A549 (cell line): ENCODE measurements around the gene SH3PXD2A. TPM values are rescaled to one million over a fixed set of nuclear protein-coding genes. Genes with fewer than 3 reads are reported as not detected.

Source experiments
- ATAC-seq, 2 experiments: fragments of 200-7000 bp in 1 of 2; fragments of >200 bp in 1 of 2; cut with Nextera tagmentation in 1 of 2; cut with Tn5 transposase in 1 of 2; 3 replicates each; pipeline versions ENCODE4 v1.8.0 to v1.9.1; 2018 to 2020; ENCODE audit warnings: mild to moderate bottlenecking in 1 of 2, moderate library complexity in 1 of 2
- CTCF ChIA-PET: fragments of 300-600 bp; sonication (Branson Sonifier 250); formaldehyde crosslinking; extraction: SDS; loops from one replicate; lab custom pipeline; 2021; ENCODE audit warnings: antibody characterized with exemption, inconsistent platforms; lab: Yijun Ruan, JAX
- POLR2A ChIA-PET: fragments of 350-600 bp; formaldehyde crosslinking; extraction: SDS; loops from one replicate; lab custom pipeline; 2021; ENCODE audit warnings: antibody characterized with exemption, inconsistent platforms; lab: Yijun Ruan, JAX
- DNase-seq, 2 experiments: peaks; one replicate each; pipeline versions ENCODE4 v3.0.0 to v3.0.0-alpha.2; 2011 to 2016; ENCODE audit warnings: low read depth in 1 of 2, low spot score in 1 of 2
- FAIRE-seq: peaks from 2 replicates; lab custom pipeline; 2011; peaks lifted over from hg19 to GRCh38; lab: Jason Lieb, UNC
- H3K27ac ChIP-seq, 2 experiments: fragments of >200 bp; sonication (Bioruptor Twin); formaldehyde crosslinking; 3 replicates each; pipeline ENCODE4 v1.5.1; 2016 to 2017
- H3K4me1 ChIP-seq: fragments of >200 bp; sonication (Bioruptor Twin); formaldehyde crosslinking; 3 replicates; pipeline ENCODE4 v1.6.1; 2016
- H3K4me2 ChIP-seq: fragments of >200 bp; sonication (Bioruptor Twin); formaldehyde crosslinking; 3 replicates; pipeline ENCODE4 v1.6.1; 2016
- H3K4me3 ChIP-seq: fragments of >200 bp; sonication (Bioruptor Twin); formaldehyde crosslinking; 3 replicates; pipeline ENCODE4 v1.5.1; 2016
- H3K9me3 ChIP-seq: fragments of >200 bp; sonication (Bioruptor Twin); formaldehyde crosslinking; 3 replicates; pipeline ENCODE4 v1.6.1; 2016
- CBX8 ChIP-seq: fragments of 200-600 bp; sonication (generic); IDR thresholded peaks from 2 replicates; pipeline ENCODE4 v1.6.1; 2016
- CHD4 ChIP-seq: fragments of 200-600 bp; sonication (generic); IDR thresholded peaks from 2 replicates; pipeline ENCODE4 v1.6.1; 2016; ENCODE audit warnings: antibody characterized with exemption, mild to moderate bottlenecking, borderline replicate concordance
- EHMT2 ChIP-seq: fragments of 200-600 bp; sonication (generic); IDR thresholded peaks from 2 replicates; pipeline ENCODE4 v1.6.1; 2016; ENCODE audit warnings: antibody characterized with exemption, low read depth, mild to moderate bottlenecking, moderate library complexity
- EP300 ChIP-seq, 2 experiments: fragments of >200 bp; sonication (Bioruptor Twin); formaldehyde crosslinking; IDR thresholded peaks; 2 replicates in 1 of 2; 3 replicates in 1 of 2; pipeline ENCODE4 v1.6.1; 2016 to 2017
- GATA3 ChIP-seq: IDR thresholded peaks from 2 replicates; pipeline ENCODE4 v1.6.1; 2012; ENCODE audit warnings: borderline replicate concordance
- HEYL ChIP-seq: fragments of 250-450 bp; sonication (Bioruptor Pico); IDR thresholded peaks from 2 replicates; pipeline ENCODE4 v1.8.0; 2021; ENCODE audit warnings: mild to moderate bottlenecking, moderate library complexity
- JUN ChIP-seq, 2 experiments: fragments of >200 bp; sonication (Bioruptor Twin); formaldehyde crosslinking; IDR thresholded peaks; 2 replicates in 1 of 2; 3 replicates in 1 of 2; pipeline ENCODE4 v1.6.1; 2016 to 2017
- MYC ChIP-seq: IDR thresholded peaks from 2 replicates; pipeline ENCODE4 v1.6.1; 2012; ENCODE audit warnings: mild to moderate bottlenecking, inconsistent platforms, low read length, improper control_type of control experiment, borderline replicate concordance
- PHF8 ChIP-seq: fragments of 200-600 bp; sonication (generic); IDR thresholded peaks from 2 replicates; pipeline ENCODE4 v1.6.1; 2016; ENCODE audit warnings: low read depth, mild to moderate bottlenecking, antibody characterized with exemption, moderate library complexity, borderline replicate concordance
- SMC3 ChIP-seq: fragments of >200 bp; sonication (Bioruptor Twin); formaldehyde crosslinking; IDR thresholded peaks from 3 replicates; pipeline ENCODE4 v1.6.1; 2018; ENCODE audit warnings: inconsistent platforms
- SREBF2 ChIP-seq: fragments of 450-650 bp; IDR thresholded peaks from 2 replicates; pipeline ENCODE4 v1.6.1; 2014; ENCODE audit warnings: mild to moderate bottlenecking, moderate library complexity
- ZC3H11A ChIP-seq: fragments of 450-650 bp; IDR thresholded peaks from 2 replicates; pipeline ENCODE4 v1.6.1; 2014; ENCODE audit warnings: antibody characterized with exemption, mild to moderate bottlenecking
- ZFP36 ChIP-seq: fragments of 450-650 bp; IDR thresholded peaks from 2 replicates; pipeline ENCODE4 v1.6.1; 2014; ENCODE audit warnings: borderline replicate concordance; ENCODE audit not compliant: partially characterized antibody
- ZNF302 ChIP-seq: fragments of 250-450 bp; sonication (Bioruptor Pico); IDR thresholded peaks from 2 replicates; pipeline ENCODE4 v1.9.0; 2021; ENCODE audit warnings: inconsistent platforms, mild to moderate bottlenecking, moderate library complexity
- ZSCAN20 ChIP-seq: fragments of 250-450 bp; sonication (Bioruptor Pico); IDR thresholded peaks from 2 replicates; pipeline ENCODE4 v1.8.0; 2022; ENCODE audit warnings: mild to moderate bottlenecking, moderate library complexity
- WGBS: methylation state at CpG from one replicate; pipeline ENCODE4 v1.1.6; 2017; ENCODE audit errors: missing lambda C conversion rate; 5-methylcytosine and 5-hydroxymethylcytosine counted together
- polyA plus RNA-seq, 4 experiments: library from polyadenylated mRNA; depleted of rRNA in 3 of 4; stranded (reverse); fragments of >200 nt; fragmentation: RNase III in 1 of 4; extraction: RNeasy Plus Mini Kit Qiagen cat#74134 plus additional on column Dnase treatment in 1 of 4; gene quantifications; 2 replicates in 3 of 4; 3 replicates in 1 of 4; pipeline ENCODE4 v1.2.3, GENCODE V29; 2011 to 2017
- TF ChIP-seq, protein P1 (sequence below): IDR thresholded peaks from 2 replicates; pipeline ENCODE4 v1.6.1; 2012; ENCODE audit warnings: low read depth, borderline replicate concordance
- TF ChIP-seq, protein P2 (sequence below): fragments of 250-450 bp; sonication (Bioruptor Pico); IDR thresholded peaks from 2 replicates; pipeline ENCODE4 v1.5.0; 2020; ENCODE audit warnings: low read depth, mild to moderate bottlenecking, moderate library complexity
- TF ChIP-seq, protein P3 (sequence below): IDR thresholded peaks from 2 replicates; pipeline ENCODE4 v1.6.1; 2012
- TF ChIP-seq, protein P4 (sequence below): fragments of 450-650 bp; IDR thresholded peaks from 2 replicates; pipeline ENCODE4 v1.6.1; 2014; ENCODE audit warnings: antibody characterized with exemption
- TF ChIP-seq, protein P5 (sequence below): fragments of >200 bp; sonication (Bioruptor Twin); formaldehyde crosslinking; IDR thresholded peaks from 2 replicates; pipeline ENCODE4 v1.6.1; 2016

Gene SH3PXD2A
- polyA plus RNA-seq, 2 of the 4 experiments (the other 2 are of a cell fraction) = 2.4 to 3.9 TPM

DNA sequence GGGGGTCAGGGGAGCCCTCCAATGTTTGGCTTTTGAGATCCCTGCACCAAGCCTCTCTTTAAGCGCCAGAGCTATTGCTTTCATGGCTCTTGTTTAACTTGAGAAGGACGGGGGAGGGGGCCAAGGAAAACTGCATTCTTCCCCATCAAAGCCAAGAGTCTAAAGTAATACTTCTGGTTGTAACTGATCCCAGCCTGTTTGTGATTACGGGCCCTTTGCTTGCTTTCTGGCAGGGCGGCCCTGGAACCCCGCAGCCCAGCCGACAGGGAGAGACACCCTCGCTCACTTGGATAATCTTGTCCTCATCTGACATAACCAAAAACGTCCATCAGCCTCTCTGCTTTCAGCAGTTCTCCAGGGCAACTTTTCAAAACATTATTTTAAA, 207.1 kb downstream of the SH3PXD2A start:
- FAIRE-seq = no peak
- H3K9me3 ChIP-seq = no peaks in the 10 kb centered on the region
- CTCF ChIA-PET = interaction anchor here (4.5 kb wide), 1 partner anchor 38 kb away, joined by 21 read pairs; no protein-coding TSS in a partner anchor
- 70% methylated on average over 8 of the region's 8 CpGs for WGBS
- H3K4me2 ChIP-seq = no peak overlapping the region
- no peak overlapping the region for H3K27ac ChIP-seq
- POLR2A ChIA-PET = no interaction called here
- DNase-seq = no peak
- H3K4me1 ChIP-seq = no peaks in the 10 kb centered on the region
- TF ChIP-seq ZFP36 (no peak), GATA3 (no peak), ZC3H11A (no peak), MYC (no peak), PHF8 (no peak), ZNF302 (CRISPR knock-in tag) (no peak), EP300 (IDR thresholded peaks at IDR 0.05) (no peak), SREBF2 (no peak), CHD4 (no peak), JUN (IDR thresholded peaks at IDR 0.05) (no peak), CBX8 (no peak)
- TF ChIP-seq, protein P1, sequence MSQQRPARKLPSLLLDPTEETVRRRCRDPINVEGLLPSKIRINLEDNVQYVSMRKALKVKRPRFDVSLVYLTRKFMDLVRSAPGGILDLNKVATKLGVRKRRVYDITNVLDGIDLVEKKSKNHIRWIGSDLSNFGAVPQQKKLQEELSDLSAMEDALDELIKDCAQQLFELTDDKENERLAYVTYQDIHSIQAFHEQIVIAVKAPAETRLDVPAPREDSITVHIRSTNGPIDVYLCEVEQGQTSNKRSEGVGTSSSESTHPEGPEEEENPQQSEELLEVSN = no peak
- TF ChIP-seq, protein P2, sequence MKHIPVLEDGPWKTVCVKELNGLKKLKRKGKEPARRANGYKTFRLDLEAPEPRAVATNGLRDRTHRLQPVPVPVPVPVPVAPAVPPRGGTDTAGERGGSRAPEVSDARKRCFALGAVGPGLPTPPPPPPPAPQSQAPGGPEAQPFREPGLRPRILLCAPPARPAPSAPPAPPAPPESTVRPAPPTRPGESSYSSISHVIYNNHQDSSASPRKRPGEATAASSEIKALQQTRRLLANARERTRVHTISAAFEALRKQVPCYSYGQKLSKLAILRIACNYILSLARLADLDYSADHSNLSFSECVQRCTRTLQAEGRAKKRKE = no peak
- TF ChIP-seq, protein P3, sequence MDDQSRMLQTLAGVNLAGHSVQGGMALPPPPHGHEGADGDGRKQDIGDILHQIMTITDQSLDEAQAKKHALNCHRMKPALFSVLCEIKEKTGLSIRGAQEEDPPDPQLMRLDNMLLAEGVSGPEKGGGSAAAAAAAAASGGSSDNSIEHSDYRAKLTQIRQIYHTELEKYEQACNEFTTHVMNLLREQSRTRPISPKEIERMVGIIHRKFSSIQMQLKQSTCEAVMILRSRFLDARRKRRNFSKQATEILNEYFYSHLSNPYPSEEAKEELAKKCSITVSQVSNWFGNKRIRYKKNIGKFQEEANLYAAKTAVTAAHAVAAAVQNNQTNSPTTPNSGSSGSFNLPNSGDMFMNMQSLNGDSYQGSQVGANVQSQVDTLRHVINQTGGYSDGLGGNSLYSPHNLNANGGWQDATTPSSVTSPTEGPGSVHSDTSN = no peak
- TF ChIP-seq, protein P4, sequence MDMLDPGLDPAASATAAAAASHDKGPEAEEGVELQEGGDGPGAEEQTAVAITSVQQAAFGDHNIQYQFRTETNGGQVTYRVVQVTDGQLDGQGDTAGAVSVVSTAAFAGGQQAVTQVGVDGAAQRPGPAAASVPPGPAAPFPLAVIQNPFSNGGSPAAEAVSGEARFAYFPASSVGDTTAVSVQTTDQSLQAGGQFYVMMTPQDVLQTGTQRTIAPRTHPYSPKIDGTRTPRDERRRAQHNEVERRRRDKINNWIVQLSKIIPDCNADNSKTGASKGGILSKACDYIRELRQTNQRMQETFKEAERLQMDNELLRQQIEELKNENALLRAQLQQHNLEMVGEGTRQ = no peak
- ATAC-seq = no peak
- H3K4me3 ChIP-seq = no peak overlapping the region

DNA sequence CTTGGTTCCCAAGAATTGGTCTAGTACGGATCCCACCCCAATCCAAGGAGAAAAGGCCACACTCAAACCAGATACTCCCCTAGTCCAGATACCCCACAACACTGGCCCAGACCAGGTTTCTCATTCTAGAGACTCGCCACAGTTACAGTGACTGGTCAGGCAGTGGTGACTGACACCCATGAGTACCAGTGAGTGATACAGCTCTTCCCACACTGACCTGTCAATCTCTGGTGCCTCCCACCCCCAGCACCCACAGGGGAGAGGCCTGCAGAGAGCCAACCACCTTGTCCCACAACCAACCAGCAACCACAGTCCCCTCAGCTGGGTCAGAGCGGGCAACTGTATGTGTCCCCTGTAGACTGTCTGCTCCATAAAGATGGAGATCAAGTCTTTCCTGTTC, 209.1 kb downstream of the SH3PXD2A start:
- no peaks in the 10 kb centered on the region for H3K9me3 ChIP-seq
- H3K4me3 ChIP-seq = no peak overlapping the region
- WGBS = 75% methylated on average over 2 of the region's 3 CpGs
- DNase-seq = no peak
- H3K4me2 ChIP-seq = no peak overlapping the region
- TF ChIP-seq HEYL (CRISPR knock-in tag) (no peak), ZSCAN20 (CRISPR knock-in tag) (no peak), EHMT2 (no peak), SMC3 (no peak)
- TF ChIP-seq, protein P5, sequence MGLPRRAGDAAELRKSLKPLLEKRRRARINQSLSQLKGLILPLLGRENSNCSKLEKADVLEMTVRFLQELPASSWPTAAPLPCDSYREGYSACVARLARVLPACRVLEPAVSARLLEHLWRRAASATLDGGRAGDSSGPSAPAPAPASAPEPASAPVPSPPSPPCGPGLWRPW = no peak
- ChIA-PET POLR2A (no interaction called here), CTCF (interaction anchor here (0.7 to 1.4 kb wide), 2 partner anchors 23 to 40 kb away, joined by 3 to 7 read pairs; no protein-coding TSS in a partner anchor)
- FAIRE-seq = no peak
- H3K4me1 ChIP-seq = no peaks in the 10 kb centered on the region
- no peak overlapping the region for H3K27ac ChIP-seq
- ATAC-seq = no peak
